ENCODE measurements around the gene HBA1.
"Not testable (repeated sequence)": the region's sequence is repeated elsewhere in the genome, so short reads cannot be mapped to it uniquely, and the experiment has no call there.

The HBA1 gene

DNA sequence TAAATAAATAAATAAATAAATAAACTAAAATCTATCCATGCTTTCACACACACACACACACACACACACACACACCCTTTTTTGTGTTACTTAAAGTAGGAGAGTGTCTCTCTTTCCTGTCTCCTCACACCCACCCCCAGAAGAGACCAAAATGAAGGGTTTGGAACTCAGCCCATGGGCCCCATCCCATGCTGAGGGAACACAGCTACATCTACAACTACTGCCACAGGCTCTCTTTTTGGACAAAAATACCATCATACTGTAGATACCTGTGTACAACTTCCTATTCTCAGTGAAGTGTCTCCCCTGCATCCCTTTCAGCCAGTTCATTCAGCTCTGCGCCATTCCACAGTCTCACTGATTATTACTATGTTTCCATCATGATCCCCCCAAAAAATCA, 5.7 kb upstream of the HBA1 start:
- Histone ChIP-seq H3K27ac (ENCODE audit: low read depth, low read length) (no peak overlapping the region), H3K36me3 (ENCODE audit: control insufficient read depth, low read length) (no peaks in the 10 kb centered on the region), H3K27me3 (ENCODE audit: control insufficient read depth, low read length) (peaks cover 59% of the 10 kb centered on the region), H3K4me3 (ENCODE audit: low read length) (no peak overlapping the region), H3K79me2 (ENCODE audit: control insufficient read depth, low read length) (no peaks in the 10 kb centered on the region), H3K9me2 (replicated peaks; ENCODE audit: control insufficient read depth, low read length) (no peaks in the 10 kb centered on the region), H3F3A (ENCODE audit: control insufficient read depth, insufficient read depth) (no peaks in the 10 kb centered on the region), H4K20me1 (ENCODE audit: control insufficient read depth, insufficient read depth, low read depth, low read length) (no peaks in the 10 kb centered on the region), H3K4me1 (ENCODE audit: control insufficient read depth, low read length) (no peaks in the 10 kb centered on the region), H3K9me3 (ENCODE audit: control insufficient read depth, insufficient read depth, low read length) (no peaks in the 10 kb centered on the region), H3K4me2 (ENCODE audit: low read length) (no peak overlapping the region)
- TF ChIP-seq, protein P1, sequence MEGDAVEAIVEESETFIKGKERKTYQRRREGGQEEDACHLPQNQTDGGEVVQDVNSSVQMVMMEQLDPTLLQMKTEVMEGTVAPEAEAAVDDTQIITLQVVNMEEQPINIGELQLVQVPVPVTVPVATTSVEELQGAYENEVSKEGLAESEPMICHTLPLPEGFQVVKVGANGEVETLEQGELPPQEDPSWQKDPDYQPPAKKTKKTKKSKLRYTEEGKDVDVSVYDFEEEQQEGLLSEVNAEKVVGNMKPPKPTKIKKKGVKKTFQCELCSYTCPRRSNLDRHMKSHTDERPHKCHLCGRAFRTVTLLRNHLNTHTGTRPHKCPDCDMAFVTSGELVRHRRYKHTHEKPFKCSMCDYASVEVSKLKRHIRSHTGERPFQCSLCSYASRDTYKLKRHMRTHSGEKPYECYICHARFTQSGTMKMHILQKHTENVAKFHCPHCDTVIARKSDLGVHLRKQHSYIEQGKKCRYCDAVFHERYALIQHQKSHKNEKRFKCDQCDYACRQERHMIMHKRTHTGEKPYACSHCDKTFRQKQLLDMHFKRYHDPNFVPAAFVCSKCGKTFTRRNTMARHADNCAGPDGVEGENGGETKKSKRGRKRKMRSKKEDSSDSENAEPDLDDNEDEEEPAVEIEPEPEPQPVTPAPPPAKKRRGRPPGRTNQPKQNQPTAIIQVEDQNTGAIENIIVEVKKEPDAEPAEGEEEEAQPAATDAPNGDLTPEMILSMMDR (IDR thresholded peaks at IDR 0.05; ENCODE audit: low read depth, low read length, poor library complexity, severe bottlenecking) = no peak
- TF ChIP-seq EZH2phosphoT487 (IDR thresholded peaks at IDR 0.05; ENCODE audit: borderline replicate concordance, low read length) = no peak

DNA sequence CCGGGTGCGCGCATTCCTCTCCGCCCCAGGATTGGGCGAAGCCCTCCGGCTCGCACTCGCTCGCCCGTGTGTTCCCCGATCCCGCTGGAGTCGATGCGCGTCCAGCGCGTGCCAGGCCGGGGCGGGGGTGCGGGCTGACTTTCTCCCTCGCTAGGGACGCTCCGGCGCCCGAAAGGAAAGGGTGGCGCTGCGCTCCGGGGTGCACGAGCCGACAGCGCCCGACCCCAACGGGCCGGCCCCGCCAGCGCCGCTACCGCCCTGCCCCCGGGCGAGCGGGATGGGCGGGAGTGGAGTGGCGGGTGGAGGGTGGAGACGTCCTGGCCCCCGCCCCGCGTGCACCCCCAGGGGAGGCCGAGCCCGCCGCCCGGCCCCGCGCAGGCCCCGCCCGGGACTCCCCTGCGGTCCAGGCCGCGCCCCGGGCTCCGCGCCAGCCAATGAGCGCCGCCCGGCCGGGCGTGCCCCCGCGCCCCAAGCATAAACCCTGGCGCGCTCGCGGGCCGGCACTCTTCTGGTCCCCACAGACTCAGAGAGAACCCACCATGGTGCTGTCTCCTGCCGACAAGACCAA, 4.0 kb upstream of the HBA1 start, which contains the start of gene HBA2:
Gene HBA2 (plus strand): TSS at position 503 of the 568 bp plus-strand sequence. CDS start 37 bp downstream, at position 540.
- not testable (repeated sequence) for H3K9me2 ChIP-seq (replicated peaks; ENCODE audit: control insufficient read depth, low read length); H3K4me3 ChIP-seq (ENCODE audit: low read length); H3K36me3 ChIP-seq (ENCODE audit: control insufficient read depth, low read length); H3K79me2 ChIP-seq (ENCODE audit: control insufficient read depth, low read length); H3F3A ChIP-seq (ENCODE audit: control insufficient read depth, insufficient read depth); H3K27ac ChIP-seq (ENCODE audit: low read depth, low read length); H4K20me1 ChIP-seq (ENCODE audit: control insufficient read depth, insufficient read depth, low read depth, low read length); H3K9me3 ChIP-seq (ENCODE audit: control insufficient read depth, insufficient read depth, low read length); H3K4me2 ChIP-seq (ENCODE audit: low read length); H3K4me1 ChIP-seq (ENCODE audit: control insufficient read depth, low read length)
- H3K27me3 ChIP-seq (ENCODE audit: control insufficient read depth, low read length) = peaks cover 45% of the 10 kb centered on the region

DNA sequence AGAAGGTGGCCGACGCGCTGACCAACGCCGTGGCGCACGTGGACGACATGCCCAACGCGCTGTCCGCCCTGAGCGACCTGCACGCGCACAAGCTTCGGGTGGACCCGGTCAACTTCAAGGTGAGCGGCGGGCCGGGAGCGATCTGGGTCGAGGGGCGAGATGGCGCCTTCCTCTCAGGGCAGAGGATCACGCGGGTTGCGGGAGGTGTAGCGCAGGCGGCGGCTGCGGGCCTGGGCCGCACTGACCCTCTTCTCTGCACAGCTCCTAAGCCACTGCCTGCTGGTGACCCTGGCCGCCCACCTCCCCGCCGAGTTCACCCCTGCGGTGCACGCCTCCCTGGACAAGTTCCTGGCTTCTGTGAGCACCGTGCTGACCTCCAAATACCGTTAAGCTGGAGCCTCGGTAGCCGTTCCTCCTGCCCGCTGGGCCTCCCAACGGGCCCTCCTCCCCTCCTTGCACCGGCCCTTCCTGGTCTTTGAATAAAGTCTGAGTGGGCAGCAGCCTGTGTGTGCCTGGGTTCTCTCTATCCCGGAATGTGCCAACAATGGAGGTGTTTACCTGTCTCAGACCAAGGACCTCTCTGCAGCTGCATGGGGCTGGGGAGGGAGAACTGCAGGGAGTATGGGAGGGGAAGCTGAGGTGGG, 3.1 kb upstream of the HBA1 start:
- not testable (repeated sequence) for H3K4me2 ChIP-seq (ENCODE audit: low read length); H3K9me3 ChIP-seq (ENCODE audit: control insufficient read depth, insufficient read depth, low read length); H3K36me3 ChIP-seq (ENCODE audit: control insufficient read depth, low read length); H3K4me3 ChIP-seq (ENCODE audit: low read length); H3K79me2 ChIP-seq (ENCODE audit: control insufficient read depth, low read length); H3K27ac ChIP-seq (ENCODE audit: low read depth, low read length); H4K20me1 ChIP-seq (ENCODE audit: control insufficient read depth, insufficient read depth, low read depth, low read length); H3K9me2 ChIP-seq (replicated peaks; ENCODE audit: control insufficient read depth, low read length); H3F3A ChIP-seq (ENCODE audit: control insufficient read depth, insufficient read depth); H3K4me1 ChIP-seq (ENCODE audit: control insufficient read depth, low read length)
- H3K27me3 ChIP-seq (ENCODE audit: control insufficient read depth, low read length) = peaks cover 45% of the 10 kb centered on the region

DNA sequence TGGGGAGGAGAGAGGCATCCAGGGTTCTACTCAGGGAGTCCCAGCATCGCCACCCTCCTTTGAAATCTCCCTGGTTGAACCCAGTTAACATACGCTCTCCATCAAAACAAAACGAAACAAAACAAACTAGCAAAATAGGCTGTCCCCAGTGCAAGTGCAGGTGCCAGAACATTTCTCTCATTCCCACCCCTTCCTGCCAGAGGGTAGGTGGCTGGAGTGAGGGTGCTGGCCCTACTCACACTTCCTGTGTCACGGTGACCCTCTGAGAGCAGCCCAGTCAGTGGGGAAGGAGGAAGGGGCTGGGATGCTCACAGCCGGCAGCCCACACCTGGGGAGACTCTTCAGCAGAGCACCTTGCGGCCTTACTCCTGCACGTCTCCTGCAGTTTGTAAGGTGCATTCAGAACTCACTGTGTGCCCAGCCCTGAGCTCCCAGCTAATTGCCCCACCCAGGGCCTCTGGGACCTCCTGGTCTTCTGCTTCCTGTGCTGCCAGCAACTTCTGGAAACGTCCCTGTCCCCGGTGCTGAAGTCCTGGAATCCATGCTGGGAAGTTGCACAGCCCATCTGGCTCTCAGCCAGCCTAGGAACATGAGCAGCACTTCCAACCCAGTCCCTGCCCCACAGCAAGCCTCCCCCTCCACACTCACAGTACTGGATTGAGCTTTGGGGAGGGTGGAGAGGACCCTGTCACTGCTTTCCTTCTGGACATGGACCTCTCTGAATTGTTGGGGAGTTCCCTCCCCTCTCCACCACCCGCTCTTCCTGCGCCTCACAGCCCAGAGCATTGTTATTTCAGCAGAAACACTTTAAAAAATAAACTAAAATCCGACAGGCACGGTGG, 2.3 kb upstream of the HBA1 start:
- H3K79me2 ChIP-seq (ENCODE audit: control insufficient read depth, low read length); H3F3A ChIP-seq (ENCODE audit: control insufficient read depth, insufficient read depth); H4K20me1 ChIP-seq (ENCODE audit: control insufficient read depth, insufficient read depth, low read depth, low read length); H3K4me2 ChIP-seq (ENCODE audit: low read length); H3K36me3 ChIP-seq (ENCODE audit: control insufficient read depth, low read length); H3K27ac ChIP-seq (ENCODE audit: low read depth, low read length); H3K4me1 ChIP-seq (ENCODE audit: control insufficient read depth, low read length); H3K4me3 ChIP-seq (ENCODE audit: low read length); H3K9me3 ChIP-seq (ENCODE audit: control insufficient read depth, insufficient read depth, low read length); H3K9me2 ChIP-seq (replicated peaks; ENCODE audit: control insufficient read depth, low read length): not testable (repeated sequence)
- peaks cover 38% of the 10 kb centered on the region for H3K27me3 ChIP-seq (ENCODE audit: control insufficient read depth, low read length)

Data from DOHH2 (cell line).